ENCODE results near the gene CDK3.

CDK3 gene

DNA sequence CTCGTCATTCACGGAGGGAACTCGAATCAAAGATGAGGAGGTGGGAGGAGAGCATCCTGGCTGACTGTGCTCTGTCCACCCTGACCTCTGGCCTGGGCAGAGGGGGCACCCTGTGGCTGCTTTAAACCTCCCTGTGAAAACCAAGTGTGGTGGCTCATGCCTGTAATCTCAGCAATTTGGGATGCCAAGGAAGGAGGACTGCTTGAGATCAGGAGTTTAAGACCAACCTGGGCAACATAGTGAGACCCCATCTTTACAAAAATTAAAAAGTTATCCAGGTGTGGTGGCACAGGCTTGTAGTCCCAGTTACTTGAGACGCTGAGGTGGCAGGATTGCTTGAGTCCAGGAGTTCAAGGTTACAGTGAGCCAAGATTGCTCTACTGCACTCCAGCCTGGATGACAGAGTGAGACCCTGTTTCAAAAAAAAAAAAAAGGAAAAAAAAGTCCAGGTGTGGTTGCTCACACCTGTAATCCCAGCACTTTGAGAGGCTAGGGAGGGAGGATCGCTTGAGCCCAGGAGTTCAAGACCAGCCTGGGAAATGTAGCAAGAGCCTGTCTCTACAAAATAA, 5.8 kb upstream of the CDK3 start:
- no peak for FAIRE-seq

DNA sequence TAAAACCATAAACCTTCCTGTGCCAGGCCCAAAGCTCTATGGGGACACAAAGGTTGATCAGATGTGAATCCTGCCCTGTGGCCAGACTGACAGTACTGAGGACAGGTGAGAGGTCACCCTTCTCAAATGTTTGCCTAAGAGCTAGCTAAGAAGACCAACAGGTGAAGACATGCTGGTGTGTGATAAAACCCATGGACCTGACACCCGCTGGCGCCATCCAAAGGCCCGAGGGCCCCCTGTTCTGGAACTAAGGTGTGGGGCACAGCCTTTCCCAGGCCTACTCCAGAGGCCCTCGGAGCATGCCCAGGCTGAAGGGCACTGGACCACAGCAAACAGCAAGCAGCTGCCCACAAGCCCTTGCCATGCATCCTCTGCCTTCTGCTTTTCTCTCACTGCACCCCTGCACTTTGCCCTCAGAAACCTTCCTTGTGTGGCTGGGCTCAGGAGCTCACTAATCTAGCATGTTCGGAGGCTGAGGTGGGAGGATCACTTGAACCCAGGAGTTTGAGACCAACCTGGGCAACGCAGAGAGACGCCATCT, 5.2 kb upstream of the CDK3 start:
- no peak for FAIRE-seq

- no peak for FAIRE-seq
Measured at GRCh38 chr17:75996665-75997590, 3.7 kb upstream of the CDK3 start.

GRCh38 chr17:75998327-75998795, 2.3 kb upstream of the CDK3 start:
- FAIRE-seq: no peak

DNA sequence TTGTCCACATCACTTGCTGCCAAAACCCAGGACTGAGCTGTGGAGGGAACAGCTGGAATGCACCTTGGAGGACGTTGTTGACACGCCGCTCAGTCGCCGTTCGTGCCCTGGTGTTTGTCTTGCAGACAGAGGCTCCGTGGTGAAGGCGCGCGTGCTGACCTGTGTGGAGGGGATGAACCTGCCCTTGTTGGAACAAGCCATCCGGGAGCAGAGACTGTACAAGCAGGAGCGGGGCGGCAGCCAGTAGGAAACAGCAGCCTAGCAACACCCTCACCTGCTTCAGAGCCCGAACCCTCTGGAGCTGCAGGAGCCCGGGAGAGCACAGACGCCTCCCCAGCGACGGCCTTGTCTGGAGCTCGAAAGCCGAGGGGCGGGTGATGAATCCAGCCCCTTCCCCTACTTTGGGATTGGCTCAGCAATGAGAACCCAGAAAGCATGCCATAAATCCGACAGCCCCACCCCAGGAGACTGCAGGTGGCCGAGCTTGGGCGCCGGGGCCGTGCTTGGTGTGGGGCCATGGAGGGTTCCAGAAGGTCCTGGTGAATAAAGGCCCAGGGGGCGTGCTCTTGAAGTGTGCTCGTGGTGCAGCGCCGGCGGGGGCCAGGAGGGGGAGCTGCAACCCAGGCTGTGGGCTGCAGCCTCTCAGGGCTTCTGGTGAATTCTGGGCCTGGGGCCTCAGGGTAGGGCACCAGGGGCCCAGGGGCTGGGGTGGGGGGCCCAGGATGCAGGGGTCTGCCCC, 470 bp upstream of the CDK3 start:
- no peak for FAIRE-seq

DNA sequence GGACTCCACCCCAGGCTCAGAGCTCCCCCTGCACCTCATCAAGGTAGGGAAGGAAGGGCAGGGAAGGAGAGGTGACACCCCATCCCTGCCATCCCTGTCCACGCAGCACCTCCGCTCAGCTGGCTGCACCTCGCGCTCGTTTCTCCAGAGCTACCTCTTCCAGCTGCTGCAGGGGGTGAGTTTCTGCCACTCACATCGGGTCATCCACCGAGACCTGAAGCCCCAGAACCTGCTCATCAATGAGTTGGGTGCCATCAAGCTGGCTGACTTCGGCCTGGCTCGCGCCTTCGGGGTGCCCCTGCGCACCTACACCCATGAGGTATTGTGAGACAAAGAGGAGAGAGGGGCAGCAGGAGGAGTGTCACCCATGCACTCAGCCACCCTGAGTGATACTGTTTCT, 1.4 kb downstream of the CDK3 start:
- no peak for FAIRE-seq

DNA sequence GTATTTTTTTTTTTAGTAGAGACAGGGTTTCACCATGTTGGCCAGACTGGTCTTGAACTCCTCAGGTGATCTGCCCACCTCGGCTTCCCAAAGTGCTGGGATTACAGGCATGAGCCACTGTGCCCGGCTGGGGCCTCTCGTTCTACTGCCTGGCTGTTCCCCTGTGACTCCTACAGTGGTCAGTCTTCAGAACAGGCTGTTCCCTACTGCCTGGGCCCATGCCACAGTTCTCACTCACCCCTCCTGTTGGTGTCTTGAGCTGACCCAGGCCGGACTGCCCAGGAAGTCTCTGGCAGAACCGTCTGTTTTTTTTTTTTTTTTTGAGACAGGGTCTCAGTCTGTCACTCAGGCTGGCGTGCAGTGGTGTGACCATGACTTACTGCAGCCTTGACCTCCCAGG, 3.3 kb downstream of the CDK3 start:
- FAIRE-seq: no peak

- FAIRE-seq: no peak
Measured at GRCh38 chr17:76004750-76005262, 4.2 kb downstream of the CDK3 start.

DNA sequence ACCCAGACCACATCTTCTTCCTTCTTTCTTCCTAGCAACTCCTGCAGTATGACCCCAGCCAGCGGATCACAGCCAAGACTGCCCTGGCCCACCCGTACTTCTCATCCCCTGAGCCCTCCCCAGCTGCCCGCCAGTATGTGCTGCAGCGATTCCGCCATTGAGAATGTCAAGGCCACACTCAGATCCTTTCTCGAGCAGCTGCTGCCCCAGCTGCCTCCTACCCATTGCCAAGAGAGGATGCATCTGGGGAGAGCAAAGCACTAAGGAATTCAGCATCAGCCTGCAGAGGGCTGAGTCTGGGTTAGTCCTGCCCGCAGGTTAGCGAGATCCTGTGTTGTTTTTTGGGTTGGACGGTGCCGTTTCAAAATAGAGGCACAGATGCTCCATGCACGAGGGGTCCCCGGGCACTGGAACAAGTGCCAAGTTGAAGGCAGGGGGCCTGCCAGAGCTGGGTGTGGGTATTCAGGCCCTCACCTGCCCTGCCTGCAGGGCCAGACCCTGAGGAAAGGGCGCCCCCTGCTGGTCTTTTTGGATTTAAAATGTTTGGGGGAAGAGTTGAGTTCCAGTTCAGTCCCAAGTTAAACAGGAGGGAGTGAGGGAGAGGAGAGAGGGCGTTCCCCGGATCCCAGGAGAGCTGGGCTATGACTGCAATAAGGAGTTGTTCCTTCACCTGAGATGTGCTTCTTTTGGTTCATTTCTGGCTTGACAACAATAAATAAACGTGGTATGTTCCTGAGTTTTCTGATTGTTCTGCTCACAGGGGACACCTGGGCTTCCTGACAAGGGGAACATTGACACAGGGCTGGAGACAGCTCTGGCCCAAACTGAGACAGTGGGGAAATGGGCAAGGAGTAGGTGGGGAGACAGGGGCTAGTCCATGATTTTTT, 4.9 kb downstream of the CDK3 start:
- FAIRE-seq: peak; percentile 84

GRCh38 chr17:76007131-76007849, 6.6 kb downstream of the CDK3 start:
- no peak for FAIRE-seq

DNA sequence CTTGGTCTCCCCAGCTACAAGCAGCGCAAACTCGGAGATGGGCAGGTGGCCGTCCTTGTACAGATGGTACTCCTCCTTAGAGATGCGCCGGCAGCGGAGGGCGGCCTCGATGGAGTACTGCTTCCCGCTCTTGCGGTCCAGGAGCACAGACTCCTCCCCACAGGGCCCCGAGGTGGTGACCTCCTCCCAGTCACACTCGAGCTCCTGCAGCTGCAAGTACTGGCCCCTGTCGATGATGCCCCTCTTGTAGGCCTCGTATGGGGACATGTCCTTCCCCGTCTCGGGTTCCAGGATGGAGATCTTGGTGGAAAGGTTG, 7.2 kb downstream of the CDK3 start:
- FAIRE-seq: no peak

GRCh38 chr17:76008208-76008607, 7.6 kb downstream of the CDK3 start:
- FAIRE-seq: no peak

- FAIRE-seq: no peak
Measured at GRCh38 chr17:76008630-76009425, 8.2 kb downstream of the CDK3 start.

DNA sequence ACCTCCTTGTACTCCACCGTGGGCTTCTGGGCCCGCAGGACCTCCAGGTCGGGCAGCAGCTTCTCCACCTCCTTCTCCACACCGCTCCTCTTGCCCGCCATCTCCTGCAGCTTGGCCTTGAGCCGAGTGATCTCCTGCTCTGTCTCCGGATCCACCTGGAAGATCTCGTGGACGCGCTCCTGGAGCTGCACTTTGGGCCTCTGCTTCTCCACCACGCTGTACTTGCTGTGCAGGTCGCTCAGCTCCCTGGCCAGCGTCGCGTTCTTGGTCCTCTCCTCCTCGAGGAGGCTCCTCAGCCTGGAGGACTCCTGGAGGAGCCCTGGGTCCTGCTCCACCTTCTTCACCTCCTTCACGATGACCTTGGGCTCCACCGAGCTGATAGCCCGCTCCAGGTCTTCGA, 8.8 kb downstream of the CDK3 start:
- no peak for FAIRE-seq

DNA sequence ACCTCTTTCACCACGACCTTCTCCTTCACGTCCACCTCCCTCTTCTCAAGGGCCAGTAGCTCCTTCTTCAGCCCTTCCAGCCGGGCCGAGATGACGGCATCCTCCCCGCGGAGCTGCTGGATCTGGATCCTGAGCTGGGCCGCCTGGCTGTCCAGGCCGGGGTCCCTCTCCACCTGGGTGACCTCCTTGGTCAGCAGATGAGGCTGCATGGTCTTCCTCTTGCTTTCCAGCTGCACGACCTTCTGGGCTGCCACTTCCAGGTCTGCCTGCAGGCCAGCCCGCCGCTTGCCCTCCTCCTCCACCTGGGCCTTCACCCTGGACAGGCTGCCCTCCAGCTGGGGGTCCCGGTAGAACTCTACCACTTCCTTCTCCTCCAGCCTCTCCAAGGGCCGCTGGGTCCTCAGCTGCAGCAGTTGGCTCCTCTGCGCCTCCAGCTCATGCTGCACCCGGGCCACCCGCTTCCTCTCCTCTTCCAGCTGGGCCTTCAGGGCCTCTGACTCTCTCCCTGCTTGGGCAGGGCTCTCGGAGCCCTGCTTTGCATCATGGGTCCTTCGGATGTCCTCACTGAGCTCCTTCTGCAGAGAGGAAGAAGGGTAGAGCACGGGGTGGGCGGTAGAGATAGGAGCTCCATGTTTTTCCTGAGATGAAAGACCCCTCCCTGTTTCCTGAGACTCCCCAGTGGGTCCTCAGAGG, 9.5 kb downstream of the CDK3 start:
- no peak for FAIRE-seq

DNA sequence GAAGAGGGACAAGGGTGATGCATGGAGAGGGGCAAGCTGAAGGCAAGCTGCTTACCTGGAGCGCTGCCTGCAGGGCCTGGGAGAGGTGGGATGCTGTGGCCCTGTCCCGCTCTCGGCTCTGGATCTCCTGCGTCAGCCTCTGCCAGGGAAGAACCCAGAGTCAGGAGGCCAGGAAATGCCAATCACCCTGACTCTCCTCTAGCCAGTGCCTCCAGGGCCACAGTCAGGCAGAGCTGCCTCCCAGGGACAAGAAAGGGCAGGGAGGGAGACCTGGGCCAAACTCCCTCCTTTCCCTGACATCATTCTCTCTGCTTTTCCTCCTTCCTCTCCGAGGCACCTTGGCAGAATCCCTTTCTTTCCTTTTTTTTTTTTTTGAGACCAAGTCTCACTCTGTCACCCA, 11.3 kb downstream of the CDK3 start:
- FAIRE-seq: no peak

GRCh38 chr17:76013377-76013932, 12.8 kb downstream of the CDK3 start:
- no peak for FAIRE-seq

GRCh38 chr17:76014100-76014924, 13.7 kb downstream of the CDK3 start:
- FAIRE-seq: no peak

DNA sequence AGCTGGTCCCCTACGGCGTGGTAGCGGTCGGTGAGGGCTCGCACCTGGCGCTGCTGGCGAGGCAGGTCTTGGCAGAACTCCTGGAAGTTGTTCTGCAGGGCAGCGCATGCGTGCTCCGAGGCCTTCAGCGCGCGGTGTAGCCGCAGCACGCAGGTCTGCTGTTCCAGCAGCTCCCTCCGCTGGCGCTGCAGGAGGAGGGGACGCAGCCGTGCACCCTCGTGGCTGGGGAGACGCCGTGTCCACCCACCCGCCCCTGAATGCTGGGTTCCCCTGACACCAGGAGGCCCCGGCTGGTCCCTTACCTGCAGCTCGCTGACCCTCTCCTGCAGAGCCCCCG, 14.2 kb downstream of the CDK3 start:
- FAIRE-seq: no peak

Measured in G401.6 (cell line).